IMR-90 (cell line): Measurements from ENCODE around the gene OR51A7. TPM values are rescaled to one million over a fixed set of nuclear protein-coding genes. Genes with fewer than 3 reads are reported as not detected.

Experiments used
- ATAC-seq: fragments of 200-7000 bp; cut with Tn5 transposase; 2 replicates; pipeline ENCODE4 v1.9.1; 2020; ENCODE audit warnings: low read depth, mild to moderate bottlenecking, moderate library complexity
- BruUV-seq: library from RNA; stranded (reverse); fragments of 400-500 nt; replicated peaks from 2 replicates; lab custom pipeline; 2021; lab: Mats Ljungman, UMichigan
- CTCF ChIA-PET: fragments of 300-600 bp; formaldehyde crosslinking; extraction: SDS; loops from one replicate; lab custom pipeline; 2021; ENCODE audit warnings: antibody characterized with exemption; lab: Yijun Ruan, JAX
- POLR2A ChIA-PET: fragments of 300-600 bp; sonication (Branson Sonifier 250); formaldehyde crosslinking; loops from one replicate; lab custom pipeline; 2022; ENCODE audit warnings: antibody characterized with exemption; ENCODE audit not compliant: unreplicated experiment; lab: Charles Lee
- DNase-seq: peaks from one replicate; pipeline ENCODE4 v3.0.0; 2013
- H2AFZ ChIP-seq: replicated peaks from 2 replicates; pipeline ENCODE3; 2013; ENCODE audit warnings: low read length, mild to moderate bottlenecking; ENCODE audit not compliant: poor library complexity
- H2AK5ac ChIP-seq: 2 replicates; pipeline ENCODE4 v1.6.1; 2013; ENCODE audit warnings: low read depth, low read length, inconsistent platforms
- H2AK9ac ChIP-seq: replicated peaks from 2 replicates; pipeline ENCODE3; 2013; ENCODE audit warnings: mild to moderate bottlenecking, low read depth, low read length, moderate library complexity; ENCODE audit not compliant: poor library complexity
- H2BK120ac ChIP-seq: 2 replicates; pipeline ENCODE4 v1.6.1; 2013; ENCODE audit warnings: low read depth, low read length, inconsistent platforms
- H2BK15ac ChIP-seq: 3 replicates; pipeline ENCODE4 v1.6.1; 2013; ENCODE audit warnings: low read depth, low read length, inconsistent platforms
- H2BK20ac ChIP-seq: 2 replicates; pipeline ENCODE4 v1.6.1; 2013; ENCODE audit warnings: low read depth, mild to moderate bottlenecking, inconsistent platforms, low read length, moderate library complexity
- H2BK5ac ChIP-seq: 2 replicates; pipeline ENCODE4 v1.6.1; 2013; ENCODE audit warnings: mild to moderate bottlenecking, low read depth, low read length, inconsistent platforms; ENCODE audit not compliant: poor library complexity, severe bottlenecking
- H3K14ac ChIP-seq: replicated peaks from 2 replicates; pipeline ENCODE4 v1.6.1; 2013; ENCODE audit warnings: low read depth, low read length, inconsistent platforms
- H3K18ac ChIP-seq: 2 replicates; pipeline ENCODE4 v1.6.1; 2013; ENCODE audit warnings: low read depth, low read length, control low read depth
- H3K23ac ChIP-seq: 2 replicates; pipeline ENCODE4 v1.6.1; 2013; ENCODE audit warnings: low read depth, low read length, inconsistent platforms
- H3K27ac ChIP-seq: 2 replicates; pipeline ENCODE4 v1.5.1; 2013; ENCODE audit warnings: mild to moderate bottlenecking, control low read depth, low read length; ENCODE audit not compliant: insufficient read depth
- H3K27me3 ChIP-seq: 2 replicates; pipeline ENCODE4 v1.6.1; 2013; ENCODE audit warnings: low read length; ENCODE audit not compliant: control insufficient read depth, insufficient read depth
- H3K36me3 ChIP-seq: 2 replicates; pipeline ENCODE4 v1.6.1; 2013; ENCODE audit warnings: low read length, mixed read lengths; ENCODE audit not compliant: control insufficient read depth, insufficient read depth
- H3K4ac ChIP-seq: 2 replicates; pipeline ENCODE4 v1.6.1; 2013; ENCODE audit warnings: low read depth, low read length, inconsistent platforms
- H3K4me1 ChIP-seq: 2 replicates; pipeline ENCODE4 v1.6.1; 2013; ENCODE audit warnings: low read length, mixed read lengths; ENCODE audit not compliant: control insufficient read depth, insufficient read depth
- H3K4me2 ChIP-seq: 2 replicates; pipeline ENCODE4 v1.6.1; 2013; ENCODE audit warnings: low read depth, mild to moderate bottlenecking, control low read depth, low read length, moderate library complexity
- H3K4me3 ChIP-seq: 2 replicates; pipeline ENCODE4 v1.5.1; 2013; ENCODE audit warnings: low read depth, mild to moderate bottlenecking, control low read depth, low read length, moderate library complexity; ENCODE audit not compliant: insufficient read depth
- H3K56ac ChIP-seq: 2 replicates; pipeline ENCODE4 v1.6.1; 2013; ENCODE audit warnings: low read length, inconsistent platforms; ENCODE audit not compliant: insufficient read depth; ENCODE audit errors: extremely low read depth
- H3K79me1 ChIP-seq, 2 experiments: 2 replicates each; pipeline ENCODE4 v1.6.1; 2013; ENCODE audit warnings: low read length in 2 of 2, inconsistent platforms in 1 of 2, low read depth in 1 of 2
- H3K9ac ChIP-seq: 2 replicates; pipeline ENCODE4 v1.6.1; 2013; ENCODE audit warnings: low read depth, low read length, control low read depth
- H3K9me1 ChIP-seq: 2 replicates; pipeline ENCODE4 v1.6.1; 2013; ENCODE audit warnings: low read length, inconsistent platforms; ENCODE audit not compliant: insufficient read depth
- H3K9me3 ChIP-seq: 2 replicates; pipeline ENCODE4 v1.6.1; 2013; ENCODE audit warnings: low read length; ENCODE audit not compliant: control insufficient read depth, insufficient read depth
- H4K20me1 ChIP-seq: 2 replicates; pipeline ENCODE4 v1.6.1; 2013; ENCODE audit warnings: low read length, inconsistent platforms; ENCODE audit not compliant: insufficient read depth
- H4K5ac ChIP-seq: 2 replicates; pipeline ENCODE4 v1.6.1; 2013; ENCODE audit warnings: mild to moderate bottlenecking, low read depth, low read length, control low read depth
- H4K8ac ChIP-seq, 2 experiments: 2 replicates each; pipeline ENCODE4 v1.6.1; 2013; ENCODE audit warnings: low read depth in 2 of 2, low read length in 2 of 2, control low read depth in 1 of 2, inconsistent platforms in 1 of 2
- H4K91ac ChIP-seq: 2 replicates; pipeline ENCODE4 v1.6.1; 2013; ENCODE audit warnings: low read depth, low read length, inconsistent platforms; ENCODE audit not compliant: insufficient read depth
- BHLHE40 ChIP-seq: fragments of 150-350 bp; IDR thresholded peaks from 2 replicates; pipeline ENCODE4 v1.6.1; 2016; ENCODE audit warnings: mild to moderate bottlenecking, low read depth, low read length
- CTCF ChIP-seq: conservative IDR thresholded peaks from 2 replicates; pipeline ENCODE4 v1.5.1; 2012; ENCODE audit warnings: mild to moderate bottlenecking, low read depth, low read length, improper control_type of control experiment
- ELK1 ChIP-seq: fragments of 150-350 bp; IDR thresholded peaks from 2 replicates; pipeline ENCODE4 v1.6.1; 2016; ENCODE audit warnings: low read depth, mild to moderate bottlenecking, low read length, moderate library complexity, borderline replicate concordance
- MXI1 ChIP-seq: IDR thresholded peaks from 2 replicates; pipeline ENCODE4 v1.6.1; 2012; ENCODE audit warnings: low read depth, mild to moderate bottlenecking, low read length, moderate library complexity, borderline replicate concordance
- NFE2L2 ChIP-seq: fragments of 150-350 bp; IDR thresholded peaks from 2 replicates; pipeline ENCODE4 v1.6.1; 2016; ENCODE audit warnings: low read depth, mild to moderate bottlenecking, low read length
- POLR2A ChIP-seq: IDR thresholded peaks from 2 replicates; pipeline ENCODE4 v1.6.1; 2012; ENCODE audit warnings: mild to moderate bottlenecking, low read depth, low read length
- WGBS, 2 experiments: methylation state at CpG; one replicate each; pipeline versions ENCODE4 v1.1.5 to v1.1.7; 2013; ENCODE audit warnings: missing lambda C conversion rate in 2 of 2; ENCODE audit not compliant: insufficient read length in 1 of 2; ENCODE audit errors: extremely low coverage in 2 of 2; 5-methylcytosine and 5-hydroxymethylcytosine counted together
- dilution Hi-C: fragments of 300-500 bp; cut with HindIII; formaldehyde crosslinking; loops from one replicate; pipeline ENCODE4 v1.14.3; 2018; ENCODE audit warnings: low sequenced_read_pairs; ENCODE audit not compliant: unreplicated experiment
- in situ Hi-C: fragments of 300-500 bp; cut with MboI; formaldehyde crosslinking; loops from 3 replicates; pipeline ENCODE4 v1.14.3; 2019; ENCODE audit warnings: low sequenced_read_pairs, inconsistent platforms, mixed read lengths
- intact Hi-C: fragments of 100-400 bp; cut with micrococcal nuclease; formaldehyde crosslinking; loops from 2 replicates; pipeline ENCODE4 v1.10.0; 2022
- polyA plus RNA-seq, 3 experiments: library from polyadenylated mRNA; depleted of rRNA; stranded (reverse); fragments of >200 nt; gene quantifications; 2 replicates each; pipeline ENCODE4 v1.2.3, GENCODE V29; 2012; ENCODE audit warnings: low replicate concordance in 1 of 3
- total RNA-seq: library from RNA; depleted of rRNA; stranded (reverse); fragments of >200 nt; gene quantifications from 2 replicates; pipeline ENCODE4 v1.2.3, GENCODE V29; 2012

The OR51A7 gene
- total and polyA plus RNA-seq, 2 of the 4 experiments (the other 2 are of a cell fraction): not detected

GRCh38 chr11:4887591-4887990, 16.0 kb upstream of the OR51A7 start:
- POLR2A ChIA-PET: no interaction called here
- BruUV-seq: no TSS peak
- in situ Hi-C loops: no loop called here

More at GRCh38 chr11:4887591-4887990, 16.0 kb upstream of the OR51A7 start:
- H3K27ac ChIP-seq: no peak overlapping the region
- H3K9me3 ChIP-seq: no peaks in the 10 kb centered on the region
- DNase-seq: no peak
- H3K36me3 ChIP-seq: no peaks in the 10 kb centered on the region
- no peaks in the 10 kb centered on the region for H3K27me3 ChIP-seq
- no peak overlapping the region for H2AK5ac ChIP-seq
- H2BK15ac ChIP-seq: no peak overlapping the region
- H3K79me1 ChIP-seq: no peaks in the 10 kb centered on the region
- H3K4me2 ChIP-seq: no peak overlapping the region
- no peak overlapping the region for H2BK120ac ChIP-seq
- H3K56ac ChIP-seq: no peak overlapping the region
- no peak overlapping the region for H2AK9ac ChIP-seq
- H4K20me1 ChIP-seq: no peaks in the 10 kb centered on the region
- H3K9me1 ChIP-seq: no peaks in the 10 kb centered on the region
- H3K4me1 ChIP-seq: no peaks in the 10 kb centered on the region; the same call in 1 of the 2 replicates
- no peak overlapping the region for H4K91ac ChIP-seq
- H3K23ac ChIP-seq: no peak overlapping the region
- H2BK5ac ChIP-seq: no peak overlapping the region
- no peak overlapping the region for H2BK20ac ChIP-seq
- ATAC-seq: no peak
- no peak overlapping the region for H2AFZ ChIP-seq
- H4K8ac ChIP-seq: no peak overlapping the region
- dilution Hi-C loops: no loop called here
- H3K9ac ChIP-seq: no peak overlapping the region
- CTCF ChIA-PET: no interaction called here
- intact Hi-C loops: no loop called here
- no peak overlapping the region for H3K18ac ChIP-seq
- no peak overlapping the region for H3K14ac ChIP-seq
- H3K4me3 ChIP-seq: no peak overlapping the region
- H4K5ac ChIP-seq: no peak overlapping the region
- TF ChIP-seq CTCF (no peak), POLR2A (no peak), MXI1 (no peak), BHLHE40 (no peak), ELK1 (no peak), NFE2L2 (no peak)
- WGBS, 2 experiments: no CpG with 5 or more reads among the region's 1 CpG
- no peak overlapping the region for H3K4ac ChIP-seq
